Measurements from ENCODE around the gene CRYBG2. TPM values are rescaled to one million over a fixed set of nuclear protein-coding genes. Genes with fewer than 3 reads are reported as not detected.
A peak's percentile ranks its signal among the peaks of the same experiment; 100 is the strongest.

The CRYBG2 gene
- total and polyA plus RNA-seq, 2 of the 8 experiments (the other 6 are each of a cell fraction or from before 2014, with no cell fraction given): 14.2 to 17.0 TPM

- no peak for FAIRE-seq
- POLR2A ChIA-PET (ENCODE audit: partially characterized antibody): interaction anchor here (0.6 to 6.1 kb wide), 11 partner anchors 12 to 148 kb away, joined by 3 to 44 read pairs (median 14); partner anchors contain the start of genes CD52, CRYBG2 and LIN28A
- TF ChIP-seq EP300 (IDR thresholded peaks at IDR 0.05; ENCODE audit: borderline replicate concordance in 1 of 2, low read depth in 2 of 2, low read length in 2 of 2) (no peak), BACH1 (IDR thresholded peaks at IDR 0.05; ENCODE audit: low read length) (no peak; the same call in 1 of the 2 replicates), ATF3 (IDR thresholded peaks at IDR 0.05; ENCODE audit: insufficient read depth, low read depth, low read length) (no peak), SIN3A (conservative IDR thresholded peaks at IDR 0.05 in 1 of 2, IDR thresholded peaks at IDR 0.05 in 1 of 2; ENCODE audit: low read depth in 1 of 2, low read length in 2 of 2) (peak in 1 of 2 experiments; percentile 36; a peak in 1 of 4 replicates), EGR1 (IDR thresholded peaks at IDR 0.05; ENCODE audit: borderline replicate concordance, low read depth, low read length) (0 out of 2 replicates have a peak, but pooled peaks have one; percentile 4), BCL11A (IDR thresholded peaks at IDR 0.05; ENCODE audit: low read depth in 2 of 2, low read length in 2 of 2) (no peak), KDM4A (IDR thresholded peaks at IDR 0.05; ENCODE audit: low read depth, low read length, severe bottlenecking) (peak; percentile 64), E2F6 (IDR thresholded peaks at IDR 0.05) (peak; percentile 97)
These were observed 17.3 kb downstream of the CRYBG2 start for GRCh38 chr1:26336477-26337205.

More at GRCh38 chr1:26336477-26337205, 17.3 kb downstream of the CRYBG2 start:
- Histone ChIP-seq H3K27me3 (replicated peaks in 1 of 4; ENCODE audit: control insufficient read depth in 3 of 4, extremely low read depth in 1 of 4, insufficient read depth in 3 of 4, low read length in 3 of 4) (peaks cover 0 to 11% (median 5%) of the 10 kb centered on the region in 4 experiments; a peak in 5 of 7 replicates), H2BK12ac (ENCODE audit: low read depth, low read length) (peak overlapping the region; percentile 94), H3K79me1 (ENCODE audit: low read depth, low read length) (no peaks in the 10 kb centered on the region), H2BK20ac (ENCODE audit: low read length) (peak overlapping the region; percentile 23; the same call in 1 of the 2 replicates), H2AK5ac (ENCODE audit: low read depth, low read length) (peak overlapping the region; percentile 97), H3K23ac (ENCODE audit: insufficient read length) (no peak overlapping the region), H3K4me2 (ENCODE audit: insufficient read depth in 1 of 2, low read depth in 2 of 2, low read length in 2 of 2) (peak overlapping the region; percentile 92 to 99), H3K18ac (ENCODE audit: extremely low read depth, low read length) (peak overlapping the region; percentile 97), H3K4ac (replicated peaks; ENCODE audit: insufficient read length, low read depth, low read length) (peak overlapping the region; percentile 82), H2BK120ac (replicated peaks; ENCODE audit: low read depth, low read length) (no peak overlapping the region), H3K36me3 (ENCODE audit: control insufficient read depth in 2 of 4, insufficient read depth in 4 of 4, low read length in 3 of 4) (peaks cover 0 to 2% (median under 1%) of the 10 kb centered on the region in 4 experiments; a peak in 3 of 8 replicates), H3K79me2 (ENCODE audit: control insufficient read depth in 1 of 2, insufficient read depth in 2 of 2, low read length in 2 of 2) (no peaks in the 10 kb centered on the region), H3K27ac (ENCODE audit: low read depth, low read length) (0 out of 2 replicates have a peak overlapping the region, but pooled peaks have one; percentile 39), H3K9ac (replicated peaks in 1 of 4; ENCODE audit: extremely low read depth in 1 of 4, low read depth in 3 of 4, low read length in 3 of 4) (peak overlapping the region in 3 of 4 experiments; percentile 13 to 65 (median 20); a peak in 2 of 7 replicates), H4K20me1 (replicated peaks in 1 of 2; ENCODE audit: control insufficient read depth in 1 of 2, insufficient read depth in 2 of 2, low read length in 2 of 2) (no peaks in the 10 kb centered on the region), H2AFZ (ENCODE audit: low read length) (peak overlapping the region; percentile 6; the same call in 1 of the 2 replicates), H3K9me3 (ENCODE audit: insufficient read depth in 2 of 2, low read depth in 1 of 2, low read length in 1 of 2) (no peaks in the 10 kb centered on the region), H4K91ac (replicated peaks; ENCODE audit: insufficient read length, low read length) (peak overlapping the region; percentile 82), H3K23me2 (ENCODE audit: low read depth, low read length) (peaks cover 8% of the 10 kb centered on the region; the same call in 1 of the 2 replicates), H3K14ac (ENCODE audit: insufficient read length) (no peak overlapping the region), H3K56ac (replicated peaks; ENCODE audit: insufficient read length, low read depth, low read length) (peak overlapping the region; percentile 49), H4K8ac (ENCODE audit: extremely low read depth, insufficient read depth, low read length) (peak overlapping the region; percentile 95; the same call in 1 of the 2 replicates), H4K5ac (ENCODE audit: insufficient read length, low read depth, low read length) (peak overlapping the region; percentile 91), H3K4me1 (replicated peaks in 1 of 4; ENCODE audit: control insufficient read depth in 3 of 4, insufficient read depth in 4 of 4, low read length in 3 of 4) (peaks cover 3 to 12% (median 6%) of the 10 kb centered on the region in 4 experiments), H2BK5ac (ENCODE audit: low read depth, low read length) (peak overlapping the region; percentile 83; the same call in 1 of the 2 replicates), H2BK15ac (ENCODE audit: low read length) (no peak overlapping the region; the same call in 1 of the 2 replicates), H3K4me3 (ENCODE audit: extremely low read depth in 1 of 4, insufficient read depth in 2 of 4, low read depth in 3 of 4, low read length in 4 of 4) (peak overlapping the region; percentile 55 to 86 (median 68))
- peak; percentile 67 to 97 for DNase-seq (ENCODE audit: low read depth in 1 of 2, low spot score in 2 of 2)
- CTCF ChIA-PET (ENCODE audit: partially characterized antibody): interaction anchor here (1.0 to 57.0 kb wide), 5 partner anchors 9 to 43 kb away, joined by 3 to 1530 read pairs (median 3); partner anchors contain the start of genes SH3BGRL3 and UBXN11
- WGBS, 2 experiments (ENCODE audit: extremely low coverage in 1 of 2, insufficient coverage in 1 of 2, insufficient read length in 1 of 2, insufficient replicate concordance in 2 of 2, low coverage in 1 of 2, low lambda C conversion rate in 2 of 2, missing lambda C conversion rate in 1 of 2): 16% methylated on average over 41 of the region's 52 CpGs; no CpG with 5 or more reads in 1 of the 2 experiments
